ENCODE data around the gene SAT1.

- TF ChIP-seq EZH2 (IDR thresholded peaks at IDR 0.05; ENCODE audit: insufficient read depth, poor library complexity, severe bottlenecking), result no peak
- no peak for TF ChIP-seq EZH2phosphoT487 (IDR thresholded peaks at IDR 0.05; ENCODE audit: insufficient read depth, low read depth)
Observed at GRCh38 chrX:23826653-23827052, 43.7 kb downstream of the SAT1 start.
